ENCODE measurements around the gene GRAPL.
"Not testable (repeated sequence)": the region's sequence is repeated elsewhere in the genome, so short reads cannot be mapped to it uniquely, and the experiment has no call there.

DNA sequence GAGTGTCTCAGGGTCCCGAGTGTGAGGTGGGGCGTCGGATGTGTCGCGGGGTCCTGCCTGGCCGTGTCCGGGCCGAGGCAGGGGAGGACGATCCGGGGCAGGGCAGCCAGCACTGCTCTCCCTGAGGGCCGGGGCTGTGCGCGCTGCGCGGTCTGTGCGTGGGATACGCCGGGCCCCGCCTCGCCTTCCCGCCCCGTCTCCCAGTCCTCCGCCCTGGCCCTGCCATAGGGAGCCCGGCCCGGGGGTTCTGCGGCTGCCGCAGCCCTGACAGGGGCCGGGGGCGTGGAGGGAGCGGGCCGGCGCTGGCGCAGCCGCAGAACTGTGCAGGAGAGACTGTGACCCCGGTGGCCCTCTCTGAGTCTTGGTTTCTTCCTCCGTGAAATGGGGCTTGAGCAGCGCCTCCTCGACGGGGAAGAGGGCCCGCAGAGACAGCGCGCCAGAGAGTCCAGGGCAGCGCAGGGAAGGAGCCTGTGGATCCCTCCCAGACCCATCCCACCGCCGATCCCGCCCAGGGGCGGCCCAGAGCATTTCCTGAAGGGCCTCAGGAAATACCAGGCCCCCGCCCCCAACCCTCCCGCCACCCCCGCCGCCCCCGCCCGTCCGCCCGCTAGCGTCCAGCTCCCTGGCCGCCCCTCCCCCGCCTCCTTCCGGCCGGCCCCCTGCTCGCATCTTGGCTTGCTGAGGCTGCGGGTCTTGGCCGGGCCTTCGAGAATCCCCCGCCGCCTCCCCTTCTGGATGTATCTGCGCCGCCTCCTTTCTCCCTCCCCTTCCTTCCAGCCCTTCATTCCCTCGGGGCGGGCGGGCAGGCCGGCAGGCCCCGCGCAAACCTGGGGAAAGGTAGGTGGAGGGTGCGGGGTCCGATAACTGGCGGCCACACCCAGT lies 38.3 kb upstream of the GRAPL start:
- TF ChIP-seq, protein P1, sequence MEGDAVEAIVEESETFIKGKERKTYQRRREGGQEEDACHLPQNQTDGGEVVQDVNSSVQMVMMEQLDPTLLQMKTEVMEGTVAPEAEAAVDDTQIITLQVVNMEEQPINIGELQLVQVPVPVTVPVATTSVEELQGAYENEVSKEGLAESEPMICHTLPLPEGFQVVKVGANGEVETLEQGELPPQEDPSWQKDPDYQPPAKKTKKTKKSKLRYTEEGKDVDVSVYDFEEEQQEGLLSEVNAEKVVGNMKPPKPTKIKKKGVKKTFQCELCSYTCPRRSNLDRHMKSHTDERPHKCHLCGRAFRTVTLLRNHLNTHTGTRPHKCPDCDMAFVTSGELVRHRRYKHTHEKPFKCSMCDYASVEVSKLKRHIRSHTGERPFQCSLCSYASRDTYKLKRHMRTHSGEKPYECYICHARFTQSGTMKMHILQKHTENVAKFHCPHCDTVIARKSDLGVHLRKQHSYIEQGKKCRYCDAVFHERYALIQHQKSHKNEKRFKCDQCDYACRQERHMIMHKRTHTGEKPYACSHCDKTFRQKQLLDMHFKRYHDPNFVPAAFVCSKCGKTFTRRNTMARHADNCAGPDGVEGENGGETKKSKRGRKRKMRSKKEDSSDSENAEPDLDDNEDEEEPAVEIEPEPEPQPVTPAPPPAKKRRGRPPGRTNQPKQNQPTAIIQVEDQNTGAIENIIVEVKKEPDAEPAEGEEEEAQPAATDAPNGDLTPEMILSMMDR (IDR thresholded peaks at IDR 0.05), result not testable (repeated sequence)
- not testable (repeated sequence) for TF ChIP-seq POLR2A (IDR thresholded peaks at IDR 0.05)
